ENCODE data around the gene LIX1L. TPM values are rescaled to one million over a fixed set of nuclear protein-coding genes. Genes with fewer than 3 reads are reported as not detected.

The LIX1L gene
- total and polyA plus RNA-seq, 4 experiments from 2014 or later: 35.3 to 66.1 (median 50.1) TPM

- Histone ChIP-seq H3K27ac (ENCODE audit: low read depth, low read length) (peak overlapping the region; percentile 75), H3K9me3 (ENCODE audit: control insufficient read depth in 1 of 2, low read length in 2 of 2) (no peaks in the 10 kb centered on the region), H3K4me1 (ENCODE audit: insufficient read depth, low read length) (peaks cover 43% of the 10 kb centered on the region), H3K4me3 (ENCODE audit: low read length in 2 of 2) (peak overlapping the region; percentile 97 to 99), H3K27me3 (ENCODE audit: insufficient read depth, low read length) (no peaks in the 10 kb centered on the region), H3K36me3 (ENCODE audit: insufficient read depth, low read length) (peaks cover 37% of the 10 kb centered on the region)
- Mint-ChIP-seq H3K4me3 (peak overlapping the region; percentile 96 to 99 (median 98)), H3K9me3 (peaks cover 0 to 19% (median 3%) of the 10 kb centered on the region in 8 donors), H3K36me3 (peaks cover 48 to 62% of the 10 kb centered on the region in 2 donors), H3K4me1 (peaks cover 31 to 81% (median 45%) of the 10 kb centered on the region in 4 donors), H3K27me3 (no peaks in the 10 kb centered on the region), H3K27ac (peak overlapping the region; percentile 61 to 99 (median 97))
- CTCF ChIA-PET (ENCODE audit: partially characterized antibody): interaction anchor here (1.0 to 16.1 kb wide), 5 partner anchors 9 to 43 kb away, joined by 3 to 224 read pairs (median 8); no protein-coding TSS in a partner anchor
- no peak for DNase-seq
- intact Hi-C loops (cut with micrococcal nuclease): no loop called here
- POLR2A ChIA-PET (ENCODE audit: partially characterized antibody): interaction anchor here (1.0 to 29.8 kb wide), 11 partner anchors 6 to 148 kb away, joined by 3 to 1967 read pairs (median 25); partner anchors contain the start of genes ANKRD34A, LIX1L, NUDT17 and PEX11B
Measured at GRCh38 chr1:145992958-145993617, 35.3 kb upstream of the LIX1L start.

- Mint-ChIP-seq H3K4me1 (peaks cover 34 to 81% (median 46%) of the 10 kb centered on the region in 4 donors), H3K4me3 (peak overlapping the region; percentile 96 to 99 (median 98)), H3K27me3 (no peaks in the 10 kb centered on the region), H3K9me3 (peaks cover 0 to 19% (median 3%) of the 10 kb centered on the region in 8 donors), H3K27ac (peak overlapping the region in 6 of 7 donors; percentile 55 to 96 (median 85)), H3K36me3 (peaks cover 48 to 59% of the 10 kb centered on the region in 2 donors)
- no peak for DNase-seq
- Histone ChIP-seq H3K4me3 (ENCODE audit: low read length in 2 of 2) (peak overlapping the region; percentile 44 to 97), H3K36me3 (ENCODE audit: insufficient read depth, low read length) (peaks cover 37% of the 10 kb centered on the region), H3K9me3 (ENCODE audit: control insufficient read depth in 1 of 2, low read length in 2 of 2) (no peaks in the 10 kb centered on the region), H3K4me1 (ENCODE audit: insufficient read depth, low read length) (peaks cover 43% of the 10 kb centered on the region), H3K27ac (ENCODE audit: low read depth, low read length) (no peak overlapping the region), H3K27me3 (ENCODE audit: insufficient read depth, low read length) (no peaks in the 10 kb centered on the region)
- POLR2A ChIA-PET (ENCODE audit: partially characterized antibody): interaction anchor here (1.0 to 29.8 kb wide), 9 partner anchors 5 to 138 kb away, joined by 3 to 1967 read pairs (median 25); partner anchors contain the start of genes ANKRD34A, LIX1L, PEX11B and PIAS3
- intact Hi-C loops (cut with micrococcal nuclease): no loop called here
- CTCF ChIA-PET (ENCODE audit: partially characterized antibody): interaction anchor here (1.2 to 16.1 kb wide), 3 partner anchors 9 to 15 kb away, joined by 3 to 224 read pairs (median 168); no protein-coding TSS in a partner anchor
Measured at GRCh38 chr1:145992502-145992936, 34.7 kb upstream of the LIX1L start.

- Mint-ChIP-seq H3K27ac (peak overlapping the region; percentile 47 to 96 (median 80)), H3K27me3 (no peaks in the 10 kb centered on the region), H3K9me3 (peaks cover 0 to 19% (median 3%) of the 10 kb centered on the region in 8 donors), H3K4me3 (peak overlapping the region; percentile 66 to 99 (median 98)), H3K4me1 (peaks cover 35 to 76% (median 48%) of the 10 kb centered on the region in 4 donors), H3K36me3 (peaks cover 48 to 54% of the 10 kb centered on the region in 2 donors)
- Histone ChIP-seq H3K9me3 (ENCODE audit: control insufficient read depth in 1 of 2, low read length in 2 of 2) (no peaks in the 10 kb centered on the region), H3K4me3 (ENCODE audit: low read length in 2 of 2) (no peak overlapping the region), H3K4me1 (ENCODE audit: insufficient read depth, low read length) (peaks cover 47% of the 10 kb centered on the region), H3K27ac (ENCODE audit: low read depth, low read length) (no peak overlapping the region), H3K27me3 (ENCODE audit: insufficient read depth, low read length) (no peaks in the 10 kb centered on the region), H3K36me3 (ENCODE audit: insufficient read depth, low read length) (peaks cover 37% of the 10 kb centered on the region)
- intact Hi-C loops (cut with micrococcal nuclease): no loop called here
- CTCF ChIA-PET (ENCODE audit: partially characterized antibody): interaction anchor here (1.2 to 16.1 kb wide), 3 partner anchors 8 to 16 kb away, joined by 3 to 224 read pairs (median 168); no protein-coding TSS in a partner anchor
- POLR2A ChIA-PET (ENCODE audit: partially characterized antibody): interaction anchor here (0.7 to 29.8 kb wide), 9 partner anchors 5 to 147 kb away, joined by 3 to 1967 read pairs (median 25); partner anchors contain the start of genes ANKRD34A, LIX1L, NUDT17 and PEX11B
- DNase-seq: peak in 2 of 5 donors; percentile 29 to 49
Measured at GRCh38 chr1:145991735-145992412, 34.1 kb upstream of the LIX1L start.

GRCh38 chr1:145990249-145990855 is 32.5 kb upstream of the LIX1L start:
- Histone ChIP-seq H3K27ac (ENCODE audit: low read depth, low read length) (no peak overlapping the region), H3K9me3 (ENCODE audit: control insufficient read depth in 1 of 2, low read length in 2 of 2) (no peaks in the 10 kb centered on the region), H3K4me1 (ENCODE audit: insufficient read depth, low read length) (peaks cover 62% of the 10 kb centered on the region), H3K4me3 (ENCODE audit: low read length in 2 of 2) (no peak overlapping the region), H3K36me3 (ENCODE audit: insufficient read depth, low read length) (peaks cover 30% of the 10 kb centered on the region), H3K27me3 (ENCODE audit: insufficient read depth, low read length) (no peaks in the 10 kb centered on the region)
- peak overlapping the region in 7 of 8 donors; percentile 3 to 99 (median 33) for H3K4me3 Mint-ChIP-seq
- peaks cover 0 to 12% (median 2%) of the 10 kb centered on the region in 8 donors for H3K9me3 Mint-ChIP-seq
- ChIA-PET POLR2A (ENCODE audit: partially characterized antibody) (interaction anchor here (2.6 to 29.8 kb wide), 6 partner anchors 3 to 132 kb away, joined by 15 to 1967 read pairs (median 246); partner anchors contain the start of genes ANKRD34A, LIX1L, PIAS3 and POLR3GL), CTCF (ENCODE audit: partially characterized antibody) (interaction anchor here (1.7 to 16.1 kb wide), 3 partner anchors 12 to 26 kb away, joined by 5 to 224 read pairs (median 168); partner anchors contain the start of genes ANKRD34A and POLR3GL)
- intact Hi-C loops (cut with micrococcal nuclease): no loop called here
- H3K36me3 Mint-ChIP-seq: peaks cover 37 to 40% of the 10 kb centered on the region in 2 donors
- H3K27ac Mint-ChIP-seq: peak overlapping the region in 6 of 7 donors; percentile 8 to 96 (median 77)
- peaks cover 43 to 69% (median 52%) of the 10 kb centered on the region in 4 donors for H3K4me1 Mint-ChIP-seq
- H3K27me3 Mint-ChIP-seq: no peaks in the 10 kb centered on the region
- DNase-seq: peak in 1 of 5 donors; percentile 22

GRCh38 chr1:145988773-145989172 is 31.0 kb upstream of the LIX1L start:
- no peak overlapping the region for H3K4me3 ChIP-seq (ENCODE audit: low read length in 2 of 2)
- peak in 3 of 5 donors; percentile 34 to 57 (median 37) for DNase-seq
- H3K27ac ChIP-seq (ENCODE audit: low read depth, low read length): no peak overlapping the region
- ChIA-PET CTCF (ENCODE audit: partially characterized antibody) (interaction anchor here (0.7 to 16.1 kb wide), 7 partner anchors 10 to 97 kb away, joined by 4 to 224 read pairs (median 5); partner anchors contain the start of genes ANKRD34A and POLR3GL), POLR2A (ENCODE audit: partially characterized antibody) (interaction anchor here (0.7 to 29.8 kb wide), 8 partner anchors 2 to 134 kb away, joined by 3 to 1967 read pairs (median 66); partner anchors contain the start of genes ANKRD34A, LIX1L, PEX11B and POLR3GL)
- H3K27me3 ChIP-seq (ENCODE audit: insufficient read depth, low read length): no peaks in the 10 kb centered on the region
- Mint-ChIP-seq H3K36me3 (peaks cover 21 to 26% of the 10 kb centered on the region in 2 donors), H3K4me3 (peak overlapping the region in 2 of 8 donors; percentile 9 to 22), H3K27me3 (no peaks in the 10 kb centered on the region), H3K9me3 (peaks cover 0 to 4% (median 0%) of the 10 kb centered on the region in 8 donors), H3K4me1 (peaks cover 54 to 60% (median 56%) of the 10 kb centered on the region in 4 donors), H3K27ac (peak overlapping the region; percentile 6 to 96 (median 48))
- intact Hi-C loops (cut with micrococcal nuclease): loop anchor here (1.0 kb wide), 2 partner anchors 9 kb away; no protein-coding TSS in a partner anchor
- H3K9me3 ChIP-seq (ENCODE audit: control insufficient read depth in 1 of 2, low read length in 2 of 2): no peaks in the 10 kb centered on the region
- H3K36me3 ChIP-seq (ENCODE audit: insufficient read depth, low read length): peaks cover 15% of the 10 kb centered on the region
- peaks cover 76% of the 10 kb centered on the region for H3K4me1 ChIP-seq (ENCODE audit: insufficient read depth, low read length)

GRCh38 chr1:145987926-145988325 is 30.1 kb upstream of the LIX1L start:
- Mint-ChIP-seq H3K9me3 (peaks cover 0 to 4% (median 0%) of the 10 kb centered on the region in 8 donors), H3K27me3 (no peaks in the 10 kb centered on the region), H3K27ac (peak overlapping the region in 6 of 7 donors; percentile 31 to 96 (median 74)), H3K36me3 (peaks cover 13 to 17% of the 10 kb centered on the region in 2 donors), H3K4me3 (peak overlapping the region in 2 of 8 donors; percentile 16 to 17), H3K4me1 (peaks cover 47 to 67% (median 53%) of the 10 kb centered on the region in 4 donors)
- ChIA-PET CTCF (ENCODE audit: partially characterized antibody) (interaction anchor here (1.3 to 16.1 kb wide), 4 partner anchors 9 to 25 kb away, joined by 4 to 224 read pairs (median 87); no protein-coding TSS in a partner anchor), POLR2A (ENCODE audit: partially characterized antibody) (interaction anchor here (1.3 to 29.8 kb wide), 7 partner anchors 1 to 128 kb away, joined by 3 to 1967 read pairs (median 122); partner anchors contain the start of genes ANKRD34A, LIX1L, PEX11B and POLR3GL)
- intact Hi-C loops (cut with micrococcal nuclease): loop anchor here (1.0 kb wide), 2 partner anchors 9 kb away; no protein-coding TSS in a partner anchor
- DNase-seq: no peak
- Histone ChIP-seq H3K27ac (ENCODE audit: low read depth, low read length) (no peak overlapping the region), H3K36me3 (ENCODE audit: insufficient read depth, low read length) (peaks cover 6% of the 10 kb centered on the region), H3K9me3 (ENCODE audit: control insufficient read depth in 1 of 2, low read length in 2 of 2) (no peaks in the 10 kb centered on the region), H3K27me3 (ENCODE audit: insufficient read depth, low read length) (no peaks in the 10 kb centered on the region), H3K4me3 (ENCODE audit: low read length in 2 of 2) (no peak overlapping the region), H3K4me1 (ENCODE audit: insufficient read depth, low read length) (peaks cover 76% of the 10 kb centered on the region)

All from CD4-positive, alpha-beta memory T cell (primary cell).